IMR-90 (cell line): ENCODE measurements around the gene TENT4B. TPM values are rescaled to one million over a fixed set of nuclear protein-coding genes. Genes with fewer than 3 reads are reported as not detected.

Experiments used
- ATAC-seq: fragments of 200-7000 bp; cut with Tn5 transposase; 2 replicates; pipeline ENCODE4 v1.9.1; 2020; ENCODE audit warnings: low read depth, mild to moderate bottlenecking, moderate library complexity
- BruUV-seq: library from RNA; stranded (reverse); fragments of 400-500 nt; replicated peaks from 2 replicates; lab custom pipeline; 2021; lab: Mats Ljungman, UMichigan
- CTCF ChIA-PET: fragments of 300-600 bp; formaldehyde crosslinking; extraction: SDS; loops from one replicate; lab custom pipeline; 2021; ENCODE audit warnings: antibody characterized with exemption; lab: Yijun Ruan, JAX
- POLR2A ChIA-PET: fragments of 300-600 bp; sonication (Branson Sonifier 250); formaldehyde crosslinking; loops from one replicate; lab custom pipeline; 2022; ENCODE audit warnings: antibody characterized with exemption; ENCODE audit not compliant: unreplicated experiment; lab: Charles Lee
- DNase-seq: peaks from one replicate; pipeline ENCODE4 v3.0.0; 2013
- H2AFZ ChIP-seq: replicated peaks from 2 replicates; pipeline ENCODE3; 2013; ENCODE audit warnings: low read length, mild to moderate bottlenecking; ENCODE audit not compliant: poor library complexity
- H2AK5ac ChIP-seq: 2 replicates; pipeline ENCODE4 v1.6.1; 2013; ENCODE audit warnings: low read depth, low read length, inconsistent platforms
- H2AK9ac ChIP-seq: replicated peaks from 2 replicates; pipeline ENCODE3; 2013; ENCODE audit warnings: mild to moderate bottlenecking, low read depth, low read length, moderate library complexity; ENCODE audit not compliant: poor library complexity
- H2BK120ac ChIP-seq: 2 replicates; pipeline ENCODE4 v1.6.1; 2013; ENCODE audit warnings: low read depth, low read length, inconsistent platforms
- H2BK15ac ChIP-seq: 3 replicates; pipeline ENCODE4 v1.6.1; 2013; ENCODE audit warnings: low read depth, low read length, inconsistent platforms
- H2BK20ac ChIP-seq: 2 replicates; pipeline ENCODE4 v1.6.1; 2013; ENCODE audit warnings: low read depth, mild to moderate bottlenecking, inconsistent platforms, low read length, moderate library complexity
- H2BK5ac ChIP-seq: 2 replicates; pipeline ENCODE4 v1.6.1; 2013; ENCODE audit warnings: mild to moderate bottlenecking, low read depth, low read length, inconsistent platforms; ENCODE audit not compliant: poor library complexity, severe bottlenecking
- H3K14ac ChIP-seq: replicated peaks from 2 replicates; pipeline ENCODE4 v1.6.1; 2013; ENCODE audit warnings: low read depth, low read length, inconsistent platforms
- H3K18ac ChIP-seq: 2 replicates; pipeline ENCODE4 v1.6.1; 2013; ENCODE audit warnings: low read depth, low read length, control low read depth
- H3K23ac ChIP-seq: 2 replicates; pipeline ENCODE4 v1.6.1; 2013; ENCODE audit warnings: low read depth, low read length, inconsistent platforms
- H3K27ac ChIP-seq: 2 replicates; pipeline ENCODE4 v1.5.1; 2013; ENCODE audit warnings: mild to moderate bottlenecking, control low read depth, low read length; ENCODE audit not compliant: insufficient read depth
- H3K27me3 ChIP-seq: 2 replicates; pipeline ENCODE4 v1.6.1; 2013; ENCODE audit warnings: low read length; ENCODE audit not compliant: control insufficient read depth, insufficient read depth
- H3K36me3 ChIP-seq: 2 replicates; pipeline ENCODE4 v1.6.1; 2013; ENCODE audit warnings: low read length, mixed read lengths; ENCODE audit not compliant: control insufficient read depth, insufficient read depth
- H3K4ac ChIP-seq: 2 replicates; pipeline ENCODE4 v1.6.1; 2013; ENCODE audit warnings: low read depth, low read length, inconsistent platforms
- H3K4me1 ChIP-seq: 2 replicates; pipeline ENCODE4 v1.6.1; 2013; ENCODE audit warnings: low read length, mixed read lengths; ENCODE audit not compliant: control insufficient read depth, insufficient read depth
- H3K4me2 ChIP-seq: 2 replicates; pipeline ENCODE4 v1.6.1; 2013; ENCODE audit warnings: low read depth, mild to moderate bottlenecking, control low read depth, low read length, moderate library complexity
- H3K4me3 ChIP-seq: 2 replicates; pipeline ENCODE4 v1.5.1; 2013; ENCODE audit warnings: low read depth, mild to moderate bottlenecking, control low read depth, low read length, moderate library complexity; ENCODE audit not compliant: insufficient read depth
- H3K56ac ChIP-seq: 2 replicates; pipeline ENCODE4 v1.6.1; 2013; ENCODE audit warnings: low read length, inconsistent platforms; ENCODE audit not compliant: insufficient read depth; ENCODE audit errors: extremely low read depth
- H3K79me1 ChIP-seq, 2 experiments: 2 replicates each; pipeline ENCODE4 v1.6.1; 2013; ENCODE audit warnings: low read length in 2 of 2, inconsistent platforms in 1 of 2, low read depth in 1 of 2
- H3K9ac ChIP-seq: 2 replicates; pipeline ENCODE4 v1.6.1; 2013; ENCODE audit warnings: low read depth, low read length, control low read depth
- H3K9me1 ChIP-seq: 2 replicates; pipeline ENCODE4 v1.6.1; 2013; ENCODE audit warnings: low read length, inconsistent platforms; ENCODE audit not compliant: insufficient read depth
- H3K9me3 ChIP-seq: 2 replicates; pipeline ENCODE4 v1.6.1; 2013; ENCODE audit warnings: low read length; ENCODE audit not compliant: control insufficient read depth, insufficient read depth
- H4K20me1 ChIP-seq: 2 replicates; pipeline ENCODE4 v1.6.1; 2013; ENCODE audit warnings: low read length, inconsistent platforms; ENCODE audit not compliant: insufficient read depth
- H4K5ac ChIP-seq: 2 replicates; pipeline ENCODE4 v1.6.1; 2013; ENCODE audit warnings: mild to moderate bottlenecking, low read depth, low read length, control low read depth
- H4K8ac ChIP-seq, 2 experiments: 2 replicates each; pipeline ENCODE4 v1.6.1; 2013; ENCODE audit warnings: low read depth in 2 of 2, low read length in 2 of 2, control low read depth in 1 of 2, inconsistent platforms in 1 of 2
- H4K91ac ChIP-seq: 2 replicates; pipeline ENCODE4 v1.6.1; 2013; ENCODE audit warnings: low read depth, low read length, inconsistent platforms; ENCODE audit not compliant: insufficient read depth
- BHLHE40 ChIP-seq: fragments of 150-350 bp; IDR thresholded peaks from 2 replicates; pipeline ENCODE4 v1.6.1; 2016; ENCODE audit warnings: mild to moderate bottlenecking, low read depth, low read length
- CEBPB ChIP-seq: IDR thresholded peaks from 2 replicates; pipeline ENCODE4 v1.6.1; 2012; ENCODE audit warnings: low read depth, low read length, improper control_type of control experiment
- CTCF ChIP-seq: conservative IDR thresholded peaks from 2 replicates; pipeline ENCODE4 v1.5.1; 2012; ENCODE audit warnings: mild to moderate bottlenecking, low read depth, low read length, improper control_type of control experiment
- ELK1 ChIP-seq: fragments of 150-350 bp; IDR thresholded peaks from 2 replicates; pipeline ENCODE4 v1.6.1; 2016; ENCODE audit warnings: low read depth, mild to moderate bottlenecking, low read length, moderate library complexity, borderline replicate concordance
- FOS ChIP-seq: fragments of 150-350 bp; IDR thresholded peaks from 2 replicates; pipeline ENCODE4 v1.6.1; 2016; ENCODE audit warnings: low read depth, low read length
- MAFK ChIP-seq: IDR thresholded peaks from 2 replicates; pipeline ENCODE4 v1.6.1; 2012; ENCODE audit warnings: low read depth, low read length, improper control_type of control experiment
- MAZ ChIP-seq: IDR thresholded peaks from 2 replicates; pipeline ENCODE4 v1.6.1; 2012; ENCODE audit warnings: low read depth, mild to moderate bottlenecking, low read length, improper control_type of control experiment, moderate library complexity, borderline replicate concordance
- NFE2L2 ChIP-seq: fragments of 150-350 bp; IDR thresholded peaks from 2 replicates; pipeline ENCODE4 v1.6.1; 2016; ENCODE audit warnings: low read depth, mild to moderate bottlenecking, low read length
- RAD21 ChIP-seq: IDR thresholded peaks from 2 replicates; pipeline ENCODE4 v1.6.1; 2012; ENCODE audit warnings: low read length, improper control_type of control experiment
- SMC3 ChIP-seq: fragments of 150-350 bp; IDR thresholded peaks from 2 replicates; pipeline ENCODE4 v1.6.1; 2016; ENCODE audit warnings: low read depth, mild to moderate bottlenecking, antibody characterized with exemption, low read length, moderate library complexity
- WGBS, 2 experiments: methylation state at CpG; one replicate each; pipeline versions ENCODE4 v1.1.5 to v1.1.7; 2013; ENCODE audit warnings: missing lambda C conversion rate in 2 of 2; ENCODE audit not compliant: insufficient read length in 1 of 2; ENCODE audit errors: extremely low coverage in 2 of 2; 5-methylcytosine and 5-hydroxymethylcytosine counted together
- dilution Hi-C: fragments of 300-500 bp; cut with HindIII; formaldehyde crosslinking; loops from one replicate; pipeline ENCODE4 v1.14.3; 2018; ENCODE audit warnings: low sequenced_read_pairs; ENCODE audit not compliant: unreplicated experiment
- in situ Hi-C: fragments of 300-500 bp; cut with MboI; formaldehyde crosslinking; loops from 3 replicates; pipeline ENCODE4 v1.14.3; 2019; ENCODE audit warnings: low sequenced_read_pairs, inconsistent platforms, mixed read lengths
- intact Hi-C: fragments of 100-400 bp; cut with micrococcal nuclease; formaldehyde crosslinking; loops from 2 replicates; pipeline ENCODE4 v1.10.0; 2022
- polyA plus RNA-seq, 3 experiments: library from polyadenylated mRNA; depleted of rRNA; stranded (reverse); fragments of >200 nt; gene quantifications; 2 replicates each; pipeline ENCODE4 v1.2.3, GENCODE V29; 2012; ENCODE audit warnings: low replicate concordance in 1 of 3
- total RNA-seq: library from RNA; depleted of rRNA; stranded (reverse); fragments of >200 nt; gene quantifications from 2 replicates; pipeline ENCODE4 v1.2.3, GENCODE V29; 2012

The TENT4B gene
- total and polyA plus RNA-seq, 2 of the 4 experiments (the other 2 are of a cell fraction), result 4.1 to 7.0 TPM

GRCh38 chr16:50245417-50246298, 92.6 kb downstream of the TENT4B start:
- H3K9me1 ChIP-seq, result no peaks in the 10 kb centered on the region
- ChIA-PET POLR2A (interaction anchor here (0.6 kb wide), 1 partner anchor 957 kb away, joined by 3 read pairs; no protein-coding TSS in a partner anchor), CTCF (interaction anchor here (1.1 kb wide), 1 partner anchor 35 kb away, joined by 3 read pairs; no protein-coding TSS in a partner anchor)
- no peak overlapping the region; the same call in 1 of the 2 replicates for H3K27ac ChIP-seq
- intact Hi-C loops (no loop called here), dilution Hi-C loops (no loop called here), in situ Hi-C loops (no loop called here)
- H3K9me3 ChIP-seq, result no peaks in the 10 kb centered on the region
- peak overlapping the region; percentile 82 for H3K4me2 ChIP-seq
- no peak overlapping the region for H2BK20ac ChIP-seq
- H4K20me1 ChIP-seq, result no peaks in the 10 kb centered on the region
- WGBS, 2 experiments, result 4% methylated on average over 25 of the region's 74 CpGs; no CpG with 5 or more reads in 1 of the 2 experiments
- peak overlapping the region; percentile 84 for H2AK9ac ChIP-seq
- 0 out of 2 replicates have a peak overlapping the region, but pooled peaks have one; percentile 46 for H4K5ac ChIP-seq
- H3K14ac ChIP-seq, result 0 out of 2 replicates have a peak overlapping the region, but pooled peaks have one; percentile 62
- ATAC-seq, result peak; percentile 89
- no peak overlapping the region for H2BK5ac ChIP-seq
- peak overlapping the region; percentile 91 for H3K4ac ChIP-seq
- no peaks in the 10 kb centered on the region for H3K36me3 ChIP-seq
- H3K79me1 ChIP-seq, result no peaks in the 10 kb centered on the region
- peak overlapping the region; percentile 87 for H2AFZ ChIP-seq
- peak overlapping the region; percentile 38 to 84; a peak in 2 of 4 replicates for H4K8ac ChIP-seq
- H3K4me3 ChIP-seq, result peak overlapping the region; percentile 53
- peaks cover 21% of the 10 kb centered on the region for H3K27me3 ChIP-seq
- peak; percentile 45 for DNase-seq
- H2BK15ac ChIP-seq, result no peak overlapping the region
- no peak overlapping the region; the same call in 1 of the 2 replicates for H2AK5ac ChIP-seq
- peaks cover 8% of the 10 kb centered on the region for H3K4me1 ChIP-seq
- peak overlapping the region; percentile 60 for H4K91ac ChIP-seq
- TF ChIP-seq CEBPB (peak; percentile 11; the same call in 1 of the 2 replicates), CTCF (peak; percentile 26; the same call in 1 of the 2 replicates), NFE2L2 (no peak), MAFK (no peak), BHLHE40 (peak; percentile 49; the same call in 1 of the 2 replicates), ELK1 (no peak), RAD21 (peak; percentile 43), SMC3 (peak; percentile 24), FOS (peak; percentile 63), MAZ (peak; percentile 54; the same call in 1 of the 2 replicates)
- H3K9ac ChIP-seq, result no peak overlapping the region
- H3K56ac ChIP-seq, result no peak overlapping the region
- no TSS peak for BruUV-seq
- no peak overlapping the region for H3K18ac ChIP-seq
- H3K23ac ChIP-seq, result 0 out of 2 replicates have a peak overlapping the region, but pooled peaks have one; percentile 38
- H2BK120ac ChIP-seq, result peak overlapping the region; percentile 47; the same call in 1 of the 2 replicates
